Measurements from ENCODE around the gene TMEM209. TPM values are rescaled to one million over a fixed set of nuclear protein-coding genes. Genes with fewer than 3 reads are reported as not detected.

Gene TMEM209
- polyA plus RNA-seq, 1 donor (not counting 4 experiments of a cell fraction or from before 2014, with no cell fraction given): 20.0 TPM

DNA sequence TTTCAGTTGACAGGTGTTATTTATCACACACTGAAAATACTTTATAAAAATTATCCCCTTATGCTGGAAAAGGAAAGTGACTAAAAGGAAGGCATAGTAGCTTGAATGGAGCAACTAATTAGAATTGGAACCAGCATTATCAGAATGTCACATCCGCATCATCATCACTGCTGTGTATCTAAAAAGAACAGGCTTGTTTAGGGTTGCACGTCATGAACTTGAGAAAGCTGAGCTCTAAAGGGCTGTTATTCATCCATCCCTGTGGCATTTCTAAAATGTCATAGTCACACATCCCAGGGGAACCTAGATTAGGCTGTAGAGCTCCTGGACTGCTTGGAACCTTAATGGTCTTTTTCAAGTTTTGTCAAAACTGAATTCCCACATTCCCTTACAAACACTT is 80.5 kb downstream of the TMEM209 start:
- Histone ChIP-seq H3K27me3 (ENCODE audit: control insufficient read depth, extremely low read depth, insufficient read depth, low read length) (no peaks in the 10 kb centered on the region), H3K79me2 (ENCODE audit: control insufficient read depth, insufficient read depth, low read length) (no peaks in the 10 kb centered on the region), H3K9me1 (ENCODE audit: control insufficient read depth, extremely low read depth, insufficient read depth, low read length) (no peaks in the 10 kb centered on the region), H3K36me3 (ENCODE audit: control insufficient read depth in 2 of 2, extremely low read depth in 1 of 2, insufficient read depth in 2 of 2, low read length in 2 of 2) (peaks cover 5 to 15% of the 10 kb centered on the region in 2 experiments), H4K20me1 (ENCODE audit: control insufficient read depth, extremely low read depth, insufficient read depth, low read length) (no peaks in the 10 kb centered on the region), H3K9me3 (ENCODE audit: control insufficient read depth, low read depth, low read length) (no peaks in the 10 kb centered on the region), H2AFZ (ENCODE audit: control insufficient read depth, low read length) (no peak overlapping the region), H3K4me2 (ENCODE audit: control insufficient read depth, extremely low read depth, insufficient read depth, low read depth, low read length) (no peak overlapping the region), H3K4me1 (ENCODE audit: control insufficient read depth, extremely low read depth, insufficient read depth, low read length) (no peaks in the 10 kb centered on the region), H3K9ac (ENCODE audit: control insufficient read depth, extremely low read depth, insufficient read depth, low read length) (no peak overlapping the region), H3K27ac (ENCODE audit: control insufficient read depth, insufficient read depth, low read length) (no peak overlapping the region), H3K4me3 (ENCODE audit: control insufficient read depth in 2 of 3, extremely low read depth in 1 of 3, insufficient read depth in 2 of 3, low read depth in 1 of 3, low read length in 3 of 3) (no peak overlapping the region)
- dilution Hi-C loops (cut with MboI; ENCODE audit: extremely low pct_ligation_motif_present, low sequenced_read_pairs): no loop called here
- no peak for TF ChIP-seq EZH2 (IDR thresholded peaks at IDR 0.05; ENCODE audit: low read length)
- TF ChIP-seq, protein P1, sequence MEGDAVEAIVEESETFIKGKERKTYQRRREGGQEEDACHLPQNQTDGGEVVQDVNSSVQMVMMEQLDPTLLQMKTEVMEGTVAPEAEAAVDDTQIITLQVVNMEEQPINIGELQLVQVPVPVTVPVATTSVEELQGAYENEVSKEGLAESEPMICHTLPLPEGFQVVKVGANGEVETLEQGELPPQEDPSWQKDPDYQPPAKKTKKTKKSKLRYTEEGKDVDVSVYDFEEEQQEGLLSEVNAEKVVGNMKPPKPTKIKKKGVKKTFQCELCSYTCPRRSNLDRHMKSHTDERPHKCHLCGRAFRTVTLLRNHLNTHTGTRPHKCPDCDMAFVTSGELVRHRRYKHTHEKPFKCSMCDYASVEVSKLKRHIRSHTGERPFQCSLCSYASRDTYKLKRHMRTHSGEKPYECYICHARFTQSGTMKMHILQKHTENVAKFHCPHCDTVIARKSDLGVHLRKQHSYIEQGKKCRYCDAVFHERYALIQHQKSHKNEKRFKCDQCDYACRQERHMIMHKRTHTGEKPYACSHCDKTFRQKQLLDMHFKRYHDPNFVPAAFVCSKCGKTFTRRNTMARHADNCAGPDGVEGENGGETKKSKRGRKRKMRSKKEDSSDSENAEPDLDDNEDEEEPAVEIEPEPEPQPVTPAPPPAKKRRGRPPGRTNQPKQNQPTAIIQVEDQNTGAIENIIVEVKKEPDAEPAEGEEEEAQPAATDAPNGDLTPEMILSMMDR (optimal IDR thresholded peaks at IDR 0.05 in 1 of 3, IDR thresholded peaks at IDR 0.05 in 1 of 3, conservative IDR thresholded peaks at IDR 0.05 in 1 of 3; ENCODE audit: extremely low read depth in 1 of 3, insufficient read depth in 2 of 3, low read length in 3 of 3): no peak
- no peak for DNase-seq (ENCODE audit: low read depth, low spot score)
- FAIRE-seq: no peak

DNA sequence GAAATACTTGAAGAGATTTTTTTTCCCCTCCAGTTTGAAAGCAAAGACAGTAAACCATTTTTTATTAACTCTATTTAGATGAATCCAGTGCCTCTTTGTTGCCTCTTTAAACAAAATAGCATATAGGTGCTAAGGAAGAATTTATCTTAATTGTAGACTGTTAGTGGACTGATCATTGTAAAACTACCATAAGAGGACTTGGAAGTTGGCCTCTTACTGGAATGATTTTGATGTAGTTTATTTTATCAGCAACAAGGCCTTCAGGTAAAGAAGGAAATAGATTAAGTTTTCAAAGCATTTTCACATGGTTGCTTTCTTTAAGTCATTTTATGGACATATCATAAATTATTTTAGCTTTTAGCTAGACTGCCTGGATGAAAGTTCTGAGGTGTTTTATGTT is 81.7 kb downstream of the TMEM209 start:
- H3K27me3 ChIP-seq (ENCODE audit: control insufficient read depth, extremely low read depth, insufficient read depth, low read length): no peaks in the 10 kb centered on the region
- H3K4me2 ChIP-seq (ENCODE audit: control insufficient read depth, extremely low read depth, insufficient read depth, low read depth, low read length): no peak overlapping the region
- no peaks in the 10 kb centered on the region for H3K9me1 ChIP-seq (ENCODE audit: control insufficient read depth, extremely low read depth, insufficient read depth, low read length)
- H3K9ac ChIP-seq (ENCODE audit: control insufficient read depth, extremely low read depth, insufficient read depth, low read length): no peak overlapping the region
- DNase-seq (ENCODE audit: low read depth, low spot score): no peak
- TF ChIP-seq EZH2 (IDR thresholded peaks at IDR 0.05; ENCODE audit: low read length): no peak
- dilution Hi-C loops (cut with MboI; ENCODE audit: extremely low pct_ligation_motif_present, low sequenced_read_pairs): no loop called here
- no peak overlapping the region for H3K4me3 ChIP-seq (ENCODE audit: control insufficient read depth in 2 of 3, extremely low read depth in 1 of 3, insufficient read depth in 2 of 3, low read depth in 1 of 3, low read length in 3 of 3)
- H3K9me3 ChIP-seq (ENCODE audit: control insufficient read depth, low read depth, low read length): no peaks in the 10 kb centered on the region
- H3K4me1 ChIP-seq (ENCODE audit: control insufficient read depth, extremely low read depth, insufficient read depth, low read length): no peaks in the 10 kb centered on the region
- H3K79me2 ChIP-seq (ENCODE audit: control insufficient read depth, insufficient read depth, low read length): no peaks in the 10 kb centered on the region
- H3K36me3 ChIP-seq (ENCODE audit: control insufficient read depth in 2 of 2, extremely low read depth in 1 of 2, insufficient read depth in 2 of 2, low read length in 2 of 2): peaks cover 0 to 13% of the 10 kb centered on the region in 2 experiments
- H2AFZ ChIP-seq (ENCODE audit: control insufficient read depth, low read length): no peak overlapping the region
- H4K20me1 ChIP-seq (ENCODE audit: control insufficient read depth, extremely low read depth, insufficient read depth, low read length): no peaks in the 10 kb centered on the region
- FAIRE-seq: no peak
- H3K27ac ChIP-seq (ENCODE audit: control insufficient read depth, insufficient read depth, low read length): no peak overlapping the region

DNA sequence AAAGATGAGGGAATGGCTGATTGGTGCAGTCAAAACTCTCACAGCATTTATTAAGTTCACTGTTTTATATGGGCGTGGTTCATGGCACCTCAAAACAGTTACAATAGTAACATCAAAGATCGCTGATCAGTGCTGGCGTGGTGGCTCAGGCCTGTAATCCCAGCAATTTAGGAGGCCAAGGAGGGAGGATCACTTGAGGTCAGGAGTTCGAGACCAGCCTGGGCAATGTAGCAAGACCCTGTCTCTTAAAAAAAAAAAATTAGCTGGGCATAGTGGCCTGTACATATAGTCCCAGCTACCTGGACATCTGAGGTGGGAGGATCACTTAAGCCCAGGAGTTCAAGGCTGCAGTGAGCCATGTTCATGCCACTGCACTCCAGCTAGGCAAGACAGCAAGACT is 86.4 kb downstream of the TMEM209 start:
- H3K27me3 ChIP-seq (ENCODE audit: control insufficient read depth, extremely low read depth, insufficient read depth, low read length): no peaks in the 10 kb centered on the region
- H3K9me1 ChIP-seq (ENCODE audit: control insufficient read depth, extremely low read depth, insufficient read depth, low read length): no peaks in the 10 kb centered on the region
- DNase-seq (ENCODE audit: low read depth, low spot score): no peak
- H3K27ac ChIP-seq (ENCODE audit: control insufficient read depth, insufficient read depth, low read length): no peak overlapping the region
- no peaks in the 10 kb centered on the region for H3K79me2 ChIP-seq (ENCODE audit: control insufficient read depth, insufficient read depth, low read length)
- H3K4me2 ChIP-seq (ENCODE audit: control insufficient read depth, extremely low read depth, insufficient read depth, low read depth, low read length): no peak overlapping the region
- no peak overlapping the region for H3K4me3 ChIP-seq (ENCODE audit: control insufficient read depth in 2 of 3, extremely low read depth in 1 of 3, insufficient read depth in 2 of 3, low read depth in 1 of 3, low read length in 3 of 3)
- no peaks in the 10 kb centered on the region for H3K9me3 ChIP-seq (ENCODE audit: control insufficient read depth, low read depth, low read length)
- no peak for FAIRE-seq
- peaks cover 0 to 5% of the 10 kb centered on the region in 2 experiments for H3K36me3 ChIP-seq (ENCODE audit: control insufficient read depth in 2 of 2, extremely low read depth in 1 of 2, insufficient read depth in 2 of 2, low read length in 2 of 2)
- H4K20me1 ChIP-seq (ENCODE audit: control insufficient read depth, extremely low read depth, insufficient read depth, low read length): no peaks in the 10 kb centered on the region
- H3K9ac ChIP-seq (ENCODE audit: control insufficient read depth, extremely low read depth, insufficient read depth, low read length): no peak overlapping the region
- TF ChIP-seq EZH2 (IDR thresholded peaks at IDR 0.05; ENCODE audit: low read length): no peak
- TF ChIP-seq, protein P1 (optimal IDR thresholded peaks at IDR 0.05 in 1 of 3, IDR thresholded peaks at IDR 0.05 in 1 of 3, conservative IDR thresholded peaks at IDR 0.05 in 1 of 3; ENCODE audit: extremely low read depth in 1 of 3, insufficient read depth in 2 of 3, low read length in 3 of 3): no peak
- H3K4me1 ChIP-seq (ENCODE audit: control insufficient read depth, extremely low read depth, insufficient read depth, low read length): peaks cover 6% of the 10 kb centered on the region
- dilution Hi-C loops (cut with MboI; ENCODE audit: extremely low pct_ligation_motif_present, low sequenced_read_pairs): no loop called here
- no peak overlapping the region for H2AFZ ChIP-seq (ENCODE audit: control insufficient read depth, low read length)

All from keratinocyte (primary cell).